ENCODE data around the gene SHF.

Gene SHF

GRCh38 chr15:45134682-45135604 lies 52.8 kb downstream of the SHF start:
- Mint-ChIP-seq H3K27me3 (peaks cover 56% of the 10 kb centered on the region), H3K4me1 (ENCODE audit: low read depth) (peaks cover 12% of the 10 kb centered on the region), H3K27ac (no peak overlapping the region), H3K4me3 (peak overlapping the region; percentile 55), H3K9me3 (no peaks in the 10 kb centered on the region), H3K36me3 (ENCODE audit: low read depth) (no peaks in the 10 kb centered on the region)
- DNase-seq, result peak; percentile 55

DNA sequence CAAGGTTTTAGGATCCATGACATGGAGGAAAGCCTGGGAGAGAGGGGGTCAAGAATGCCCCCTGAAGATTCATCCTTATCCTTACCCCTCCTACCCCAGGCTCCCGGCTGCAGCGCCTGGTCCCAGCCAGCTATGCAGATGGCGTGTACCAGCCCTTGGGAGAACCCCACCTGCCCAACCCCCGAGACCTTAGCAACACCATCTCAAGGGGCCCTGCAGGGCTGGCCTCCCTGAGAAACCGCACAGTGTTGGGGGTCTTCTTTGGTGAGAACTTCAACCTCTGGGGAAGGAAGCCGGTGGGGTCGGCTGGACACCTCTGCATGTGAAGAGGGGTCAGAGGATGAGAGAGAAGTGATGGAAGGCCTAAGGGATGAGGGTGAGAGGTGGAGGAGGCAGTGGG lies 53.7 kb downstream of the SHF start:
- no peaks in the 10 kb centered on the region for H3K36me3 Mint-ChIP-seq (ENCODE audit: low read depth)
- no peak overlapping the region for H3K4me3 Mint-ChIP-seq
- H3K9me3 Mint-ChIP-seq, result no peaks in the 10 kb centered on the region
- peaks cover 61% of the 10 kb centered on the region for H3K27me3 Mint-ChIP-seq
- H3K27ac Mint-ChIP-seq, result no peak overlapping the region
- DNase-seq, result no peak
- H3K4me1 Mint-ChIP-seq (ENCODE audit: low read depth), result peaks cover 16% of the 10 kb centered on the region

DNA sequence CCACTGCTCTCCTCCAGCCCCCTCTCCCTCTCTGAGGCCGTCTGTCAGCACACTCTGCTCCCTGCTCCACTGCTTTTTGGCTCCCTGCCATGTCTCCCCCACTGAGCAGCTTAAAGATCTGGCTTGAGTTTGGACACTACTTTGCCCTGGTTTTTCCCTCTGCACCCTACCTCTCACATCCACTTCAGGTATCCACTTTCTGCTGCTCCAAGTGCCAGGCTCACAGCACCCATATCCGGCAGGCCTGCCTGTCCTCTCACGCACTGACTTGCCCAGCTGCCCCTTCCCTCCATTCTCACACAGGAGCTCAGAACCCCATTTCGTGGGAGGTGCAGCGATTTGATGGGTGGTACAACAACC lies 54.2 kb downstream of the SHF start:
- no peak for DNase-seq
- H3K9me3 Mint-ChIP-seq, result no peaks in the 10 kb centered on the region
- no peak overlapping the region for H3K4me3 Mint-ChIP-seq

GRCh38 chr15:45132844-45133560 lies 54.8 kb downstream of the SHF start:
- H3K27me3 Mint-ChIP-seq, result peaks cover 72% of the 10 kb centered on the region
- H3K4me3 Mint-ChIP-seq, result no peak overlapping the region
- no peak overlapping the region for H3K27ac Mint-ChIP-seq
- no peaks in the 10 kb centered on the region for H3K36me3 Mint-ChIP-seq (ENCODE audit: low read depth)
- no peak for DNase-seq
- H3K9me3 Mint-ChIP-seq, result no peaks in the 10 kb centered on the region
- peaks cover 19% of the 10 kb centered on the region for H3K4me1 Mint-ChIP-seq (ENCODE audit: low read depth)

More for the DNA sequence above, 54.2 kb downstream of the SHF start:
- Mint-ChIP-seq H3K27ac (no peak overlapping the region), H3K36me3 (ENCODE audit: low read depth) (no peaks in the 10 kb centered on the region), H3K4me1 (ENCODE audit: low read depth) (peaks cover 17% of the 10 kb centered on the region), H3K27me3 (peaks cover 66% of the 10 kb centered on the region)

GRCh38 chr15:45131510-45131909 lies 56.3 kb downstream of the SHF start:
- Mint-ChIP-seq H3K4me3 (no peak overlapping the region), H3K9me3 (no peaks in the 10 kb centered on the region), H3K27me3 (peaks cover 75% of the 10 kb centered on the region), H3K36me3 (ENCODE audit: low read depth) (no peaks in the 10 kb centered on the region), H3K27ac (no peak overlapping the region), H3K4me1 (ENCODE audit: low read depth) (peaks cover 19% of the 10 kb centered on the region)
- no peak for DNase-seq

DNA sequence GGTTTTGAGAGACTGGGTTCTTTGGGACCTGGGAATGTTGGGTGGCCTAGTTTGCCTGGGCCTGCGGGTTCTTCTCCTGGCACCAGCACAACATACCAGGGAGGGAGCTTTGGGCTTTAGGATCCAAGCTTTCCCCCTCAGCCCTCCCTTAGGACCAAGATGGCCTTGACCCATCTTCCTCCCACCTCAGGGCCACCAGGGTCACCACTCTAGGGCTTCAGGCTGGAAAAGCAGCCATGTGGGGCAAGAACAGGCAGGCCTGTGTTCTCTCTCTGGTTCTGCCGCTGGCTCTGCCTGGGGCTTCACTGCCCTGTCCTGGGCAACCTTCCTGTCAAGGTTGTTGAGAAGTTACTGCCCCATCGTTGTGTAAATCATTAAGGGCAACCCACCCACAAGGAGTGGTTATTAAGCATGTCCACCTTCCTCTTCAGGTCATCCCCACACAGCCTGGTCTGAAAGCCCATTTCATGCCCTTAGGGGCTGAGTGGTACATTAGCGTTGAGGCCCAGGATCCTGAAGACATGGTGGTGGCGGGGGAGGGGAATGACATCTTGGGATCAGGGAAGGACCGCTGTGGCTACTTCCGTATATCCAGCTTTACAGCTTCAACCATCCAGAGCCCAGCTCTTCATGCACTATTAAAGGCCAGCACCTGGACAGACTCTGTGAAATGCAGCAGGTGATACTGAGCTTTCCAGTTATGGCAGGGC lies 57.3 kb downstream of the SHF start:
- no peak overlapping the region for H3K27ac Mint-ChIP-seq
- no peaks in the 10 kb centered on the region for H3K36me3 Mint-ChIP-seq (ENCODE audit: low read depth)
- peaks cover 80% of the 10 kb centered on the region for H3K27me3 Mint-ChIP-seq
- no peak overlapping the region for H3K4me3 Mint-ChIP-seq
- H3K9me3 Mint-ChIP-seq, result no peaks in the 10 kb centered on the region
- no peak for DNase-seq
- H3K4me1 Mint-ChIP-seq (ENCODE audit: low read depth), result peaks cover 13% of the 10 kb centered on the region

DNA sequence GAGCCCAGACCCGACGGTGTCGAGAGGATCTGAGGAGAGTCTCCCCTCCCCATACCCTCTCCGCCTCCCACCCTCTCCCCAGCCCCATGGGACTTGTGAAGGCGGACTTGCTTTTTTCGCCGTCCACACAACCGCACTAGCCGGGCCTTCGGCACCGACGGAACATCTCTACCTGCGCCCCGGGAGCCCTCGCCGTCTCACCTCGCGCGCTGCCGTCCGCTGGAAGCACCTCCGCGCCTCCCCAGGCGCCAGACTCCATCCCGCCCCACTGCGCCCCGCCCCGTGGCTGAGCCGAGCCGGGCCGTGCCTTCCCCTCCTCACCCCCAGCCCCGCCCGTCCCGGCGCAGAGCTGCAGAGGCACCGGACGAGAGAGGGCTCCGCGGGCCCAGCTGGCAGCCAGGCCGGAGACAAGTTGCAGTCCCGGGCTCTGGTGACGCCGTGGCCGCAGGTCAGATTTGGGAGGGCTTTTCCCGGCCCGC lies 58.1 kb downstream of the SHF start, which contains the start of the genes DUOX1 and DUOXA1:
DUOX1 (plus strand) TSS at position 344 of the 479 bp plus-strand sequence. CDS start 1,973 bp downstream, outside the sequence.
DUOXA1 (minus strand) TSS at position 229 of the 479 bp plus-strand sequence. CDS start 6,865 bp downstream, outside the sequence.
- DNase-seq, result peak; percentile 53
- Mint-ChIP-seq H3K4me1 (ENCODE audit: low read depth) (peaks cover 10% of the 10 kb centered on the region), H3K36me3 (ENCODE audit: low read depth) (no peaks in the 10 kb centered on the region), H3K27me3 (peaks cover 83% of the 10 kb centered on the region), H3K27ac (no peak within 1 kb of the TSS), H3K9me3 (no peaks in the 10 kb centered on the region), H3K4me3 (no peak within 1 kb of the TSS)

DNA sequence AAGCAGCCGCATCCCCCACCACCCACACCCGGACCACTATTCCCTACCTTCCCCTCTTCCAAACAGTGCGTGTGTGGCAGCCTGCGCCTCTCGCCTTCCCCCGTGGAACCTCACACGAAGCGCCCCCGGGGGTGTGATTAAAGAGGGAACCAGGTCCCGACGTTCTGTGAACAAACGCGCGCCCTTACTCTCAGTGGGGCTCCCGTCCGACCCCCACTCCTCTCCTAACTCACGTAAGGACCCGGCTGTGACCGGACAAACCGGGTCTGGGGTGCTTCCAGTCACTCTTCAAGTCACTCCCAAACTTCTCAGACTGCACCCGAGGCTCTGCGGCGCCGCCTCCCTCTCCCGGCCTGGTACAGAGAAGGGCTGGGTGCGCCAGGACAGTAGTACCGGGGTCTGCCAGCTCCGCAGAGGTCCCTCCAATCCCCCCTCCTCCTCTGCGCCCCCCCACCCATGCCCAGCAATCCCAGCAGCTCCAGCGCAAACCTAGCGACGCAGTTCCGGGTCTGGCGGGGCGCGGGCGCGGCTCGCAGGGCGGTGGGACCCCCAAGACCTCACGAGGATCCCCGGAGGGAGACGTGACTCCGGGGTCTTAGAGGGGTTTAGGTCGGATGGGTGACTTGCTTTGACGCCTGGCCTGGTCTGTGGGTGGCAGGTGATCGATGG lies 58.7 kb downstream of the SHF start:
- Mint-ChIP-seq H3K4me1 (ENCODE audit: low read depth) (peaks cover 8% of the 10 kb centered on the region), H3K4me3 (no peak overlapping the region), H3K36me3 (ENCODE audit: low read depth) (no peaks in the 10 kb centered on the region), H3K9me3 (no peaks in the 10 kb centered on the region), H3K27ac (no peak overlapping the region), H3K27me3 (peaks cover 78% of the 10 kb centered on the region)
- no peak for DNase-seq

DNA sequence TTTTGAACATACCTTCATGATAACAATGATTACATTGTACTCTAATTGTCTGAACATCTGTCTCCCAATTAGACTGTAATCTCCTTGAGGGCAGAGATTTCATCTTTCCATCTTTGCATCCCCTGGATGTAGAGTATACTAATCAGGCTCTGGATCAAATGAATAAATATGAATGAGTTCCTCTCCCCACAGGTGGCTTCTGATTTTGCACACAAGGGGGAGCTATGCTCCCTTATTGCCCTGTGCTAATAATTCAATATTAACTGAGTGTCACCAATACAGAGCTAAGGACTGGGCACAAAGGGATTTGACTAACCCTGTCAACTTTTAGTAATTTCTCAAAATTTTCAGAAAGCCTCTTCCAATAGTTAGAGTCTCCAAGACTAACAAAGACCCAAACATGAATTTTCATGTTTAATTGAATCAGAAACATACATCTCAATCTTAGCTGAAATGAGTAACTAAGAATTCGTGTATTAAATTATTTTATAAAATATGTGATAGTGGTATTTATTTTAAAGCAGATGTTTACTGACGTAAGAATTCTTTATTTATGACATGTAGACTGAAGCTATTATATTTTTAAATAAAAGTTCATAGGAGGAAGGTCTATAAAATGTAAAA lies 61.1 kb downstream of the SHF start:
- Mint-ChIP-seq H3K4me3 (no peak overlapping the region), H3K9me3 (no peaks in the 10 kb centered on the region), H3K27me3 (peaks cover 67% of the 10 kb centered on the region), H3K36me3 (ENCODE audit: low read depth) (no peaks in the 10 kb centered on the region), H3K4me1 (ENCODE audit: low read depth) (peaks cover 8% of the 10 kb centered on the region), H3K27ac (no peak overlapping the region)
- no peak for DNase-seq

GRCh38 chr15:45123397-45123796 lies 64.4 kb downstream of the SHF start:
- Mint-ChIP-seq H3K27me3 (peaks cover 58% of the 10 kb centered on the region), H3K27ac (no peak overlapping the region), H3K4me3 (no peak overlapping the region), H3K9me3 (no peaks in the 10 kb centered on the region), H3K4me1 (ENCODE audit: low read depth) (peaks cover under 1% of the 10 kb centered on the region), H3K36me3 (ENCODE audit: low read depth) (no peaks in the 10 kb centered on the region)
- no peak for DNase-seq

GRCh38 chr15:45122719-45123118 lies 65.0 kb downstream of the SHF start:
- no peak overlapping the region for H3K4me3 Mint-ChIP-seq

DNA sequence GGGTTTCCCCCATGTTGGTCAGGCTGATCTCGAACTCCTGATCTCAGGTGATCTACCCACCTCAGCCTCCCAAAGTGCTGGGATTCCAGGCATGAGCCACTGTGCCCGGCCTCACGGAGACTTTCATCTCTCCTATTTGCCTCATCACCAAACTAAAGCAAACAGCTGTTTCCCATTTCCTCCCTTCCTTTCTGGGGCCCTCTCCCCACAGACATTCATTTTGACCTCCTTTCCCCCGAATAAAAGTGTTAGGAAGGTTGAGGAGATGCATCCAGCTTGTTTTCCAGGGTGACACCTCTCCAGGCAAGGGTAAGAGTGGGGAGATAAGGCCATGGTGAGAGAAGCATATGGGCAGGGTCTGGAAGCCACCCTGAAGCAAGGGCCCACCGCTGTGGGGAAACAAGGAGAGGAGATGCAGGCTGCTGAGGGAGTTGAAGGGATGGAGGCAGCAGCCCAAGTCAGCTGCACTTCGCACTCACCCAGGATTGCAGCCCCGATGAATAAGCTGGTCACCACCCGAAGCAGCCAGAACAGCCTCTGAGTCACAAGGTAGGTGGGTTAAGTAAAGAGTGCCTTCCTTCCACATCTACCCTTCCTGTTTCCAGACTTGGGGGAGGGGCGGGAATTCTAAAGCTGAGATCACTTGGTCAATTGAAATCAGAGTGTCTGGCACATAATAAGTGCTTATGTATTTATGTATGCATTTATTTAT lies 65.9 kb downstream of the SHF start:
- H3K9me3 Mint-ChIP-seq, result no peaks in the 10 kb centered on the region
- H3K4me3 Mint-ChIP-seq, result no peak overlapping the region
- H3K36me3 Mint-ChIP-seq (ENCODE audit: low read depth), result no peaks in the 10 kb centered on the region
- DNase-seq, result no peak
- H3K4me1 Mint-ChIP-seq (ENCODE audit: low read depth), result peaks cover 10% of the 10 kb centered on the region
- peaks cover 62% of the 10 kb centered on the region for H3K27me3 Mint-ChIP-seq
- H3K27ac Mint-ChIP-seq, result no peak overlapping the region

More at GRCh38 chr15:45122719-45123118, 65.0 kb downstream of the SHF start:
- Mint-ChIP-seq H3K36me3 (ENCODE audit: low read depth) (no peaks in the 10 kb centered on the region), H3K4me1 (ENCODE audit: low read depth) (peaks cover 3% of the 10 kb centered on the region), H3K9me3 (no peaks in the 10 kb centered on the region), H3K27me3 (peaks cover 58% of the 10 kb centered on the region), H3K27ac (no peak overlapping the region)
- DNase-seq, result no peak

GRCh38 chr15:45121020-45121419 lies 66.7 kb downstream of the SHF start:
- Mint-ChIP-seq H3K27ac (no peak overlapping the region), H3K27me3 (peaks cover 66% of the 10 kb centered on the region), H3K4me1 (ENCODE audit: low read depth) (peaks cover 16% of the 10 kb centered on the region), H3K4me3 (no peak overlapping the region), H3K36me3 (ENCODE audit: low read depth) (no peaks in the 10 kb centered on the region), H3K9me3 (no peaks in the 10 kb centered on the region)
- no peak for DNase-seq
